ENCODE measurements around the gene HSDL2. TPM values are rescaled to one million over a fixed set of nuclear protein-coding genes. Genes with fewer than 3 reads are reported as not detected.

HSDL2 gene
- total and polyA plus RNA-seq, 10 of the 15 experiments (the other 5 are each of a cell fraction or from before 2014, with no cell fraction given), result 20.9 to 46.1 (median 27.0) TPM

DNA sequence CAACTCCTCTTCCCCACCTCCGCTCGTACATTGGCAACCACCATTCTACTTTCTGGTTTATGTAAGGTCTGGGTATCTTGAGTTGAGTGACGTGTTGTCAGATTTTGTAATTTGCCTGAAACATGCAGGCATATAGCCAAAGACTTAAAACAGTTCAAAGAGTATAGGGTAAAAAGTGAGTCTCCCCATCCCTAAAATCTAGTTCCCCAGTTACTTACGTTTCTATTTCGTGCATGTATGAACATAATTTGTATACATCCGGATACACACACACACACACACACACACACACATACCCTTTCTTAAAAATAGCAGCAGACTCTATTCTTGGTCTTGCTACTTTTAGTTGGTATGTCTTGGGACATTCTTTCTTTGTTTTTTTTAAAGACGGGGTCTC, 915 bp downstream of the HSDL2 start (continued):
- TF ChIP-seq RBBP5 (conservative IDR thresholded peaks at IDR 0.05), result no peak
- TF ChIP-seq STAT1 (conservative IDR thresholded peaks at IDR 0.05), result no peak
- peak; percentile 34; the same call in 1 of the 2 replicates for TF ChIP-seq GABPA (IDR thresholded peaks at IDR 0.05; ENCODE audit: low read depth)
- TF ChIP-seq ESRRA (IDR thresholded peaks at IDR 0.05; ENCODE audit: low read length), result no peak
- no peak for TF ChIP-seq CBFB (IDR thresholded peaks at IDR 0.05; ENCODE audit: low read depth)

DNA sequence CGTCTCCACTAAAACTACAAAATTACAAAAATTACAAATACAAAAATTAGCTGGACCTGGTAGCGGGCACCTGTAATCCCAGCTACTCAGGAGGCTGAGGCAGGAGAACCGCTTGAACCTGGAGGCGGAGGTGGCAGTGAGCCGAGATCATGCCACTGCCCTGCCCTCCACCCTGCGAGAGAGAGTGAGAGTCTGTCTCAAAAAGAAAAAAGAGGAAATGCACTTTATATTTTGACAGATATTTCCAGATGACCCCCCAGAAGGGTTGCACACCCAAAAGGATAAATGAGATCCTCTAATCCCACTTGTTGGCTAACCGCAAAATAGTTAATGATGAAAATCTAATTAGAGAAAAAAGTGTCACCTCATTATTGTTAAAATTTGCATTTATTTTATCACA, 2.2 kb downstream of the HSDL2 start:
- WGBS (ENCODE audit: insufficient coverage, insufficient replicate concordance, low lambda C conversion rate, missing lambda C conversion rate), result 91% methylated on average over 7 of the region's 7 CpGs
- no peak for FAIRE-seq
- peaks cover 17% of the 10 kb centered on the region for H3K4me1 ChIP-seq (ENCODE audit: control insufficient read depth, insufficient read depth, low read length)

More for the DNA sequence above, 2.2 kb downstream of the HSDL2 start:
- TF ChIP-seq STAT3 (IDR thresholded peaks at IDR 0.05; ENCODE audit: low read depth, low read length) (no peak), SPI1 (IDR thresholded peaks at IDR 0.05; ENCODE audit: borderline replicate concordance, insufficient read depth, low read depth, low read length) (peak; percentile 22; the same call in 1 of the 2 replicates)
- H2AFZ ChIP-seq (ENCODE audit: control insufficient read depth, low read depth, low read length), result no peak overlapping the region
- H3K4me3 ChIP-seq, result no peak overlapping the region
- RAD21 ChIA-PET (ENCODE audit: unreplicated experiment), result no interaction called here
- BruUV-seq (replicated peaks), result no TSS peak
- no peaks in the 10 kb centered on the region for H3K27me3 ChIP-seq (replicated peaks in 1 of 2; ENCODE audit: control insufficient read depth in 2 of 2, insufficient read depth in 2 of 2, low read length in 1 of 2)
- SMC1A ChIA-PET (ENCODE audit: uncharacterized antibody, unreplicated experiment), result no interaction called here
- H3K9me3 ChIP-seq (replicated peaks; ENCODE audit: control insufficient read depth, insufficient read depth, low read length), result no peaks in the 10 kb centered on the region
- in situ Hi-C loops (cut with MboI), result no loop called here
- POLR2A ChIA-PET, result no interaction called here
- no peak overlapping the region for H3K9ac ChIP-seq (ENCODE audit: control insufficient read depth, insufficient read depth, low read length)
- DNase-seq (ENCODE audit: low read depth, low spot score), result no peak
- no peak overlapping the region for H3K27ac ChIP-seq (ENCODE audit: control insufficient read depth, insufficient read depth)
- peak overlapping the region; percentile 55 for H3K4me2 ChIP-seq (ENCODE audit: control insufficient read depth, insufficient read depth)
- no peaks in the 10 kb centered on the region for H4K20me1 ChIP-seq (ENCODE audit: control insufficient read depth, insufficient read depth)
- CTCF ChIA-PET, result no interaction called here
- ATAC-seq, result no peak
- no peaks in the 10 kb centered on the region for H3K36me3 ChIP-seq (ENCODE audit: control insufficient read depth in 2 of 2, insufficient read depth in 2 of 2, low read length in 1 of 2)
- H3K79me2 ChIP-seq (ENCODE audit: control insufficient read depth, insufficient read depth, low read length), result peaks cover 37% of the 10 kb centered on the region
- intact Hi-C loops (cut with micrococcal nuclease; ENCODE audit: unreplicated experiment), result loop anchor here (5.0 kb wide), 1 partner anchor 435 kb away; no protein-coding TSS in a partner anchor
